ENCODE results near the gene CELA3B.

GRCh38 chr1:21937372-21938121 lies 39.3 kb upstream of the CELA3B start:
- TF ChIP-seq EP300 (IDR thresholded peaks at IDR 0.05) (no peak), POLR2A (IDR thresholded peaks at IDR 0.05) (no peak), CTCF (IDR thresholded peaks at IDR 0.05) (no peak)

Data from suprapubic skin (tissue), 3 donors.